ACHN (cell line): ENCODE results near the gene AFTPH.

Source experiments
- DNase-seq: peaks from one replicate; pipeline ENCODE4 v3.0.0-alpha.2; 2015
- in situ Hi-C: cut with HindIII; loops from 2 replicates; pipeline ENCODE4 v1.10.0; 2017; ENCODE audit warnings: low sequenced_read_pairs, low pct_ligation_motif_present, low pct_unique_long_range_greater_than_20kb

AFTPH gene

GRCh38 chr2:64523666-64524603, at the start of gene AFTPH:
Gene AFTPH (plus strand): TSS chr2:64524328. CDS start chr2:64551475, 27,147 bp downstream.
- peak; percentile 99 for DNase-seq
- in situ Hi-C loops = no loop called here

DNA sequence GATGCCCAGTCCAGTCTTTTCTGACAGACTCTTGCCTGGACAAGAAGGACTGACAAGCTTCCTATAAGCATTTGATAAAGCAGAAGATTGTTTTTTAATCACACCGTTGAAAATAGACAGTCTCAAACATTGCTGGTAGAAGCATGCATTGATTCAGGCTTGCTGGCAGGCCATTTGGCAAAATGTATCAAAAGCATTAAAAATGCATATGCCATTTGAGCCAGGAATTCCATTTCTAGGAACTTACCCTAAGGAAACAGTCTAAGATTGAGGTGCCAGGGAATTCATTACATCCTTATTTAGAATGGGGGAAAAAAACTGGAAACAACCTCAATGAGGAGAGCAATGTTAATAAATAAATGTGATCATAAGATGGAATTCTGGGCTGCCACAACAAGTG, 49.5 kb upstream of the AFTPH start:
- DNase-seq = no peak
- in situ Hi-C loops = no loop called here

DNA sequence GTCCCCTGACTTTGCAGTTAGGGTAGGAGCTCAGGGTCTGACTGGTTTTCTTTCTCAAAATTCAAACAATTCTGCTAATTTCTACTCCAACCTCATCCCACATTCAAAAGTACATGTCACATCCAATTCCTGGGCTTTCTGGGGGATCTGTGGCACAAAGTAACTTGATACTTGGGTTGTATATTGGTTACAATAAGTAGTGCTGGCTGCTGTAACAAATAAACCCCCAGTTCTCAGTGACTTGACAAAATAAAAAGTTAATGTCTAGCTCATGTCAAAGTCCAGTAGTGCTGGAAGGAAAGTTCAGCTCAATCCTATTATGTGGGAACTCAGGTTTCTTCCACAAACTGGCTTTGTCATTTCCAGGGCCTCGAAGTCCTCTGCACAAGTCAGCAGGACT, 47.1 kb upstream of the AFTPH start:
- in situ Hi-C loops = no loop called here
- DNase-seq = no peak

DNA sequence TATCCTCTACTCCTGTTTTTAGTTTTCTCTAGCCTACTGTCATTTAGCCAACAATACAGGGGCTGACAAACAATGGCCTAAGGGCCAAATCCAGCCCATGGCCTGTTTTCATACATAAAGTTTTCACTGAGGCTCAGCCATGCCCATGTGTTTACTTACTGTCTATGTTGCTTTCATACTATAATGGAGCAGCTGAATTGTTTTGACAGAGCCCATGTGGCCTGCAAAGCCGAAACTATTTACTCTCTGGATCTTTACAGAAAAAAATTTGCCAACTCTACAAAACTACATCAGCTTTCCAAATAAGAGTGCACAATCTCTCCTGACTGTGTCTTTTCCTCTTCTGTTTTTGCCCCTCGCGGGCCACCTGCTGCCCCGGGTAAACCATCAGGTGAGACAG, 46.1 kb upstream of the AFTPH start:
- no peak for DNase-seq

DNA sequence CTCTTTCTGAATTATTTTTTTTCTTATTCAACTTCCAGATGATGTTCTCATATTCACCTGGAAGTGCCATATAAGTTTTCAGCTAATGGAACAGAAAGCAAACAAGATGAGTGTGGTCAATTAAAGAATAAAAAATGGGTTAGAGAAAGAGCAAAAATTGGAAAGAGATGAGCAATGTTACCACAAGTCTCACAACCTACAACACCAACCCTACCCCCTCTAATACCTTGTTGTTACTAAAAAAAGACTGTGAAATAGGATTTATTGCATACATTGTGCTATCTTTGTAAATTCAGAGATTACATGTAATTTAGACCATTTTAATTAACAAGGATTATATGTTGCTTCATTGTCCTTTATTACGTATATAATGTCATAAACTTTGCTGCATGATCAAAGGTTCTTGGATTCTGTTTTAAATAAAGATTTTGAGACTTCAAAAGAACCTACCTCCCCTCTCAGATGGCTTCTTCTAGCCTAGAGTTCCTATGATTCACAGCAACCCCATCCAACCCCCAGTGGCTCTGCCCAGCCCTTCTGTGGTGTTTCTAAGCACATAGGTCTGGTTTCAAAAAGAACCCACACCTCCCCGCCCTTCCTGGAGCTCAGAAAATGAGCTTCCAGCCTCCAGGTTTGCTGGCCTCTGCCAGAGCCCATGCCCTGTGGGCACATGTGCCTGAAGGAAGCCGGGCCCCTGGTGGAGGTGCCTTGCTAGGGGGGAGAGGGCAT, 45.5 kb upstream of the AFTPH start:
- DNase-seq = no peak
- in situ Hi-C loops = no loop called here

More for the DNA sequence above, 46.1 kb upstream of the AFTPH start:
- in situ Hi-C loops = no loop called here

GRCh38 chr2:64479259-64480117, 44.6 kb upstream of the AFTPH start:
- DNase-seq = no peak
- in situ Hi-C loops = no loop called here

DNA sequence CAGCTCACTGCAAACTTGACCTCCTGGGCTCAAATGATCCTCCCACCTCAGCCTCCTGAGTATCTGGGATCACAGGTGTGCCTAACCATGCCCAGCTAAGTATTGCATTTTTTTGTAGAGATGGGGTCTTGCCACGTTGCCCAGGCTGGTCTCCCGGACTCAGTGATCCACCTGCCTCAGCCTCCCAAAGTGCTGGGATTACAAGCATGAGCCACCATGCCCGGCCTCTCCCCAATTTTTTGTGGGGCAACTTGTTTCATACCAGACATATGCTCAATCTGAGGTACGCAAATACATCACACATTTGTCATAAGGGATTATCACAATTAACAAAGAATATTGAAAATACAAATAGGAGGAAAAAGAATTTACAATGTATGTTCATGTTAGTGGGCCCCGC, 42.5 kb upstream of the AFTPH start:
- in situ Hi-C loops = no loop called here
- DNase-seq = no peak

DNA sequence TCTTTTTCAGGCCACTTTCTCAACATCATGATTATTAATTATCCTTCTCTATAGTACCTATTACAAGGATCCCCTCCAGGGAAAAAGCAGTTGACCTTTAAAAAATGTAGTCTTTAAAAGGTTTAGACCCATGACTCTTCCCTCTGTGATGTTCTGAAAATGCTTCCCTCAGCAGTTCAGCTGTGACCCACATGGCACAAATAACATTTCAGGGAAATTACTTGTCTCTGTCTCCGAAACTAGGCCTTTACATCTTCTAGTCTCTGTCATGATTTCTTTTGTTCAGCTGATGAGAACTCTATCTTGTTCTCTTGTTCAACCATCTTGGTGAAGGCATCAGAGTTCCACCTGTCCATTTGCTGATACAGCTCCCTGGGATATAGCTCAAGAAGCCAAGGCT, 41.9 kb upstream of the AFTPH start:
- in situ Hi-C loops = no loop called here
- no peak for DNase-seq

GRCh38 chr2:64482765-64483504, 41.2 kb upstream of the AFTPH start:
- DNase-seq = no peak
- in situ Hi-C loops = no loop called here

DNA sequence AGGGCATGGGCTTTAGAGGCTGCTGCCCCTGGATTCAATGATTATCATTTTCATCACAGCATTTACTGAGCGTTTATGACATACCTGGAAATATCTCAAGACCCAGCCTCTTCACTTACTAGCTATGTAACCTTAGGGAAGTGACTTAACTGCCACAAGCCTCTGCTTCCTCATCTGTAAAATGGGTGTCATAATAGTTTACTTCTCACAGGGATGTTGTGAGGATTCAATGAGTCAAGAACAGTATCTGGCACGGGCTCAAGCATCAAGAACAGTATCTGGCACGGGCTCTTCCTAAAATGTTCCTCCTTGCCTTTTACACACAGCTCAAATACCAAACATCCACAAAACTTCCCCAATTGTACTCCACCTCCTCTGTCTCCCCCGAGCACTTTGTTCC, 38.8 kb upstream of the AFTPH start:
- in situ Hi-C loops = no loop called here
- no peak for DNase-seq

DNA sequence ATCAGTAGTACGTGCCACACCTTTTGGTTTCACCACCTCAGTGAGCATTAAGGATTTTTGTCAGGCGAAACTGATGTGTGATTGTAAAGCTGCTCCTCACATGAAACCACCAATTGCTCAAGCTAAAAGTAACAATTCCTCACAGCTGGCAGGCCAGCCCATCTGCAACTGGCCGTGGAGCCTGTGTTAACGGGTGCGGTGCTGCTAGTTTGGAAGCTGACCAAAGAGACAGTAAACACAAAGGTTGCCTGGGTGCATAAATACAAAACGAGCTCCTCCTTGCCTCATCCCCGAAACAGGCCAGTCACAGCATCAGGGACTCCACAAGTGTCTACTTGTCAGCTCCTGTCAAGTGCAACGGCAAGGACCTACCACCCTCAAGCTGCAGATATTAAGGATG, 38.2 kb upstream of the AFTPH start:
- no peak for DNase-seq
- in situ Hi-C loops = no loop called here

DNA sequence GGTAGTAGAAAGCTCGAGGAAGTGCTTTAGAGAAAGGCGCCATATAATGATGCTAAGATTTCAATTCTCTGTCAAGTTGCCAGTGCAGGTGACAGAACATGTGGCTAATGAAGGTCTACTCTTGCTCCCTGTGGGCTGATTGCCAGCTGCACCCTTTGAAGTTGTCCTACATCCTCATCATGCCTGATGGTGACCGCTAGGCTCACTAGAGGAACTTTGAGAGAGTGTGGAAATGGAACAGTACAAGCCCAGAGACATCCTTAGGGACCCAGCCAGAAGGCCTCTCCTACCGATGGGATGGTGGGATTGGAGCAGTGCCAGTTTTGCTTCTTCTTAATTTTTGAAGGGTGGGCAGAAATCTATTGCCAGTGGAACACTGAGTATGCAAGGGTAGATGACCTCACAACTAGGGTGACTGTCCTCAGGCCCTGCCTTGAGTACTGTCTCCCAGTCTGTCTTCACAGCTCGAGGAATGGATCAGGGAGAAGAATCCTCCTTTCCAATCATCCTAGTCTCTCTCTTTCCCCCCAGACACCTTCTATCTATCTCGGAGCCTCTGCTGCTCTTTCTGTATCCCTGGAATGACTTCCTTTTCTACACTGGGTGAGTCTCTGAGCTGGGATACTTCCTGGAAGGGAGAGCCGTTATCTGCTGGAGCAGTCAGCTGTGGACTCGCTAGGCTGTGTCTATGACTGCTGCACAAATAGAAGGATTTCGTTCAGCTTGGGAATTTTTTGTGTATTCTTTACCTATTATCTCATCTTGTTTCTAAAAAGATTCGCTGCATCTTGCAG, 36.7 kb upstream of the AFTPH start:
- in situ Hi-C loops = no loop called here
- no peak for DNase-seq

DNA sequence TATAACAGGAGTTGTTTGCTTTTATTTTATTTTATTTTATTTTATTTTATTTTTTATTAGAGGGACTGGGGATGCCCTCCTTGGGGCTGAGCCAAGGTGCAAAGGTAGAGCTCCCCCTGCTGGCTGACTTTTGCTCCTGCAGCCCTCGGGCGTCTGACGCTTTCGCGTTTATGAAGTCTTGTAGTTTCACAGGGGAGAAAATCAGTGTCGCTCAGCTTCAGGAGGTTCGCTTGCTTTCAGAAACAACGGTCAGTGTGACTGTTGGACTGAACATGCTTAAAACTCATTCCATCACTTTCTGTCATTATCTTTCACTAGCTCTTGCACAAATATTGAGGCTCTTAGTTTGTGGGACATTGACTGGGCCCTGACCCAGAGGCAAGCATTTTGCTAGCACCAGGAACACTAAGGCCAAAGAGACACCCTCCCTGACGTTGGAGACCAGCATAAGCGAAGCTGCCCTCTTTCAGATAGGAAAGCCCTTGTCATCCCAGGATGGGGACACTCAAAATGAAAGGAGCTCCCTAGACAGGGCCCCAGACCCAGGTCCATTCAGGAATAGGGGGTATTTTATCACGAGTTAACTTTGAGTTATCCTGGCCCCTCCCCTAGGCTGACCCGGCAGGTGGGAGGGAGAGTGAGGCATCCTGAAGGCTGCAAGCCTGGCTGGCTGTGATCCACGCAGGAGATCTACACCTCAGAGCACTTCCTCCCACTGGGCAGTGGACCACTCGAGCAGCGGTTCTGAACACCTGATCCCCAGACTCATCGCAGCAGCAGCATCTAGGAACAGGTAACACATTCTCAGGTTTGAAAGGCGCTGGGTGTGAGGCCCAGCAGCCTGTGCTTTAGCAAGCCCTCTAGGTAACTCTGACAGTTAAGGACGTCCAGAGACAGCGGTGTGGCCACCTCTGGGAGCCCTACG, 35.8 kb upstream of the AFTPH start:
- in situ Hi-C loops = no loop called here
- peak; percentile 70 for DNase-seq

DNA sequence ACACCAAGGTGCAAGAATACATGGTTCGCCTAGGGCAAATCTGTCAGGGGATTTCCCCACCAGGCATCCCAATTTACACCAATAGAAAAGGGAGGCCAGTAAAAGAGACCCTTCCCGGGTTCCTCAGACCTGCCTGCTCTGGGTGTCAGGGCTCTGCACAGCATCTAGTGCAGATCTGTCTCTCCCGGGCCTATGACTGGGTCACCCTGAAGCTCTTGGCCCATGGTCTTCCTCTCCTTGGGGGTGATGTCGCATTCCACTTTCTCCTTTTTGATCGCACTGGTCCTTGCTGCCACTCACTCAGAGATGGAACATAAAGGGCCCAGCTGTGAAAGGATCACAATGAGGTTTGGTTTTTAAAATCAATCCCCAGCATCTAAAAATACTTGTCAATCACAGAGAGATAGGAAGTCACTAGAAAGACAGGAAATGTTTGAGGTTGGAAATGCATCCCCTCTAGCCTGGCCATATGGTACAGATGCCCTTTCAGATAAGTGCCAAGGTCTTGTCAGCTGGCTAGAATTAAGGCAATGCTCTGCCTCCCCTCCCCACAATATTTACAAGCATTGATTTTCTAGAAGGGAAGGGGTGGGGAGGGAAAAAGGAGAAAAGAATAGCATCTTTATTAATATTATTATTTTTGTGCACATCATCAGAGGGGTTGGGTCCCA, 34.9 kb upstream of the AFTPH start:
- in situ Hi-C loops = no loop called here
- no peak for DNase-seq

DNA sequence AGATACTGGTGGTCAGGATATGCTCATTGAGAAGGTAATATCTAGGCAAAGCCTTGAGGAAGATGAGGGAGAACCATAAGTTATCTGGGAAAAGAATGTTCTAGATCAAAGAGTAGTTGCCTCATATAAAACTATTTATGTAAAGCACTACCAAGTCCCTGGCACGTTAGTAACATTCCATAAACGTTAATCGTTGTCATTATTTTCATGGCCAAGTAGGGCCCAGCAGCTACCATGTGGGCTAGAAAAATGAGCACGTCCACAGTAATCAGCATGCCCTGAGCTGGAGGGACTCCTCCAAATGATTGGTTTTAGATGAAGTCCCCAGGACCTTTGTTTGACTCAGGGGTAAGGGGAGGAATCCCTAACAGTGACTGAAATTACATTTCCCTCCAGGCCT, 32.7 kb upstream of the AFTPH start:
- in situ Hi-C loops = no loop called here
- DNase-seq = no peak

- no peak for DNase-seq
- in situ Hi-C loops = no loop called here
These were observed 31.9 kb upstream of the AFTPH start for GRCh38 chr2:64492272-64492671.
